H1 (cell line): ENCODE measurements around the gene BRD4. TPM values are rescaled to one million over a fixed set of nuclear protein-coding genes. Genes with fewer than 3 reads are reported as not detected.

Source experiments
- CTCF ChIA-PET: fragments of 300-600 bp; sonication (Branson Sonifier 250); formaldehyde crosslinking; loops from one replicate; lab custom pipeline; 2021; ENCODE audit not compliant: partially characterized antibody; lab: Charles Lee
- POLR2A ChIA-PET: fragments of 300-600 bp; sonication (Branson Sonifier 250); formaldehyde crosslinking; loops from one replicate; lab custom pipeline; 2021; ENCODE audit warnings: inconsistent platforms; ENCODE audit not compliant: partially characterized antibody; lab: Charles Lee
- DNase-seq, 2 experiments: peaks; one replicate each; pipeline versions ENCODE4 v3.0.0 to v3.0.0-alpha.2; 2010 to 2022; ENCODE audit warnings: low spot score in 2 of 2, low read depth in 1 of 2, mixed read lengths in 1 of 2
- FAIRE-seq: peaks from 2 replicates; lab custom pipeline; 2011; peaks lifted over from hg19 to GRCh38; lab: Jason Lieb, UNC
- H2AFZ ChIP-seq: 2 replicates; pipeline ENCODE4 v1.8.1; 2012; ENCODE audit warnings: low read length, inconsistent platforms
- H2AK5ac ChIP-seq: 2 replicates; pipeline ENCODE4 v1.6.1; 2013; ENCODE audit warnings: low read depth, low read length
- H2BK120ac ChIP-seq: replicated peaks from 2 replicates; pipeline ENCODE3; 2013; ENCODE audit warnings: low read depth, low read length, inconsistent platforms
- H2BK12ac ChIP-seq: 2 replicates; pipeline ENCODE4 v1.6.1; 2013; ENCODE audit warnings: low read depth, low read length
- H2BK15ac ChIP-seq: 2 replicates; pipeline ENCODE4 v1.6.1; 2013; ENCODE audit warnings: low read length
- H2BK20ac ChIP-seq: 2 replicates; pipeline ENCODE4 v1.6.1; 2013; ENCODE audit warnings: low read length
- H2BK5ac ChIP-seq: 2 replicates; pipeline ENCODE4 v1.6.1; 2013; ENCODE audit warnings: low read depth, low read length
- H3K14ac ChIP-seq: 2 replicates; pipeline ENCODE4 v1.6.1; 2013; ENCODE audit warnings: inconsistent platforms; ENCODE audit not compliant: insufficient read length
- H3K18ac ChIP-seq: 2 replicates; pipeline ENCODE4 v1.6.1; 2013; ENCODE audit warnings: low read length; ENCODE audit errors: extremely low read depth
- H3K23ac ChIP-seq: 2 replicates; pipeline ENCODE4 v1.6.1; 2013; ENCODE audit warnings: inconsistent platforms; ENCODE audit not compliant: insufficient read length
- H3K23me2 ChIP-seq: 2 replicates; pipeline ENCODE4 v1.6.1; 2013; ENCODE audit warnings: low read depth, low read length
- H3K27ac ChIP-seq: 2 replicates; pipeline ENCODE4 v1.6.1; 2011; ENCODE audit warnings: low read depth, low read length, inconsistent platforms
- H3K27me3 ChIP-seq, 4 experiments: replicated peaks in 1 of 4; 1 replicate in 1 of 4; 2 replicates in 3 of 4; pipeline versions ENCODE4 v1.6.1 to v1.8.1; 2011 to 2013; ENCODE audit warnings: low read length in 3 of 4, mild to moderate bottlenecking in 3 of 4, inconsistent platforms in 2 of 4, mixed read lengths in 2 of 4, moderate library complexity in 1 of 4; ENCODE audit not compliant: control insufficient read depth in 3 of 4, insufficient read depth in 3 of 4; ENCODE audit errors: extremely low read depth in 1 of 4
- H3K36me3 ChIP-seq, 4 experiments: 2 replicates each; pipeline versions ENCODE4 v1.6.1 to v1.8.1; 2011 to 2013; ENCODE audit warnings: mild to moderate bottlenecking in 4 of 4, low read length in 3 of 4, moderate library complexity in 2 of 4, control low read depth in 1 of 4, inconsistent platforms in 1 of 4; ENCODE audit not compliant: insufficient read depth in 4 of 4, control insufficient read depth in 2 of 4
- H3K4ac ChIP-seq: replicated peaks from 2 replicates; pipeline ENCODE3; 2013; ENCODE audit warnings: low read length, low read depth, mixed read lengths, inconsistent platforms; ENCODE audit not compliant: insufficient read length
- H3K4me1 ChIP-seq, 4 experiments: replicated peaks in 1 of 4; 1 replicate in 1 of 4; 2 replicates in 3 of 4; pipeline versions ENCODE4 v1.6.1 to v1.8.1; 2011 to 2013; ENCODE audit warnings: low read length in 3 of 4, inconsistent platforms in 2 of 4, mixed read lengths in 1 of 4; ENCODE audit not compliant: insufficient read depth in 4 of 4, control insufficient read depth in 3 of 4
- H3K4me2 ChIP-seq, 2 experiments: 2 replicates each; pipeline versions ENCODE4 v1.6.1 to v1.8.1; 2011 to 2013; ENCODE audit warnings: low read depth in 2 of 2, low read length in 2 of 2, control low read depth in 1 of 2, inconsistent platforms in 1 of 2, mild to moderate bottlenecking in 1 of 2; ENCODE audit not compliant: insufficient read depth in 1 of 2
- H3K4me3 ChIP-seq, 4 experiments: fragments of 200-600, 300-600 bp in 1 of 4; sonication (generic), shearing (Covaris generic), sonication (Bioruptor Twin) in 1 of 4; 2 replicates each; pipeline versions ENCODE4 v1.5.1 to v1.8.1; 2011 to 2016; ENCODE audit warnings: low read length in 4 of 4, low read depth in 3 of 4, control low read depth in 2 of 4, inconsistent platforms in 2 of 4, mild to moderate bottlenecking in 2 of 4, mixed read lengths in 1 of 4, moderate library complexity in 1 of 4; ENCODE audit not compliant: insufficient read depth in 2 of 4; ENCODE audit errors: extremely low read depth in 1 of 4
- H3K56ac ChIP-seq: replicated peaks from 2 replicates; pipeline ENCODE3; 2013; ENCODE audit warnings: low read depth, mild to moderate bottlenecking, mixed read lengths, low read length, inconsistent platforms; ENCODE audit not compliant: insufficient read length
- H3K79me1 ChIP-seq: 2 replicates; pipeline ENCODE4 v1.6.1; 2013; ENCODE audit warnings: low read depth, low read length, control low read depth
- H3K79me2 ChIP-seq, 2 experiments: 2 replicates each; pipeline versions ENCODE4 v1.6.1 to v1.8.1; 2012 to 2013; ENCODE audit warnings: low read length in 2 of 2, mild to moderate bottlenecking in 2 of 2, inconsistent platforms in 1 of 2; ENCODE audit not compliant: insufficient read depth in 2 of 2, control insufficient read depth in 1 of 2
- H3K9ac ChIP-seq, 4 experiments: replicated peaks in 1 of 4; 1 replicate in 1 of 4; 2 replicates in 3 of 4; pipeline versions ENCODE4 v1.6.1 to v1.8.1; 2011 to 2013; ENCODE audit warnings: low read depth in 3 of 4, low read length in 3 of 4, control low read depth in 2 of 4, mild to moderate bottlenecking in 2 of 4, moderate library complexity in 2 of 4, inconsistent platforms in 1 of 4; ENCODE audit errors: extremely low read depth in 1 of 4
- H3K9me3 ChIP-seq, 2 experiments: 2 replicates each; pipeline versions ENCODE4 v1.6.1 to v1.8.1; 2012 to 2013; ENCODE audit warnings: mild to moderate bottlenecking in 2 of 2, moderate library complexity in 2 of 2, control low read depth in 1 of 2, inconsistent platforms in 1 of 2, low read depth in 1 of 2, low read length in 1 of 2, mixed read lengths in 1 of 2; ENCODE audit not compliant: insufficient read depth in 2 of 2
- H4K20me1 ChIP-seq, 2 experiments: replicated peaks in 1 of 2; 2 replicates each; pipeline versions ENCODE3 to v1.8.1; 2011 to 2013; ENCODE audit warnings: inconsistent platforms in 2 of 2, low read length in 2 of 2, mild to moderate bottlenecking in 1 of 2; ENCODE audit not compliant: insufficient read depth in 2 of 2, control insufficient read depth in 1 of 2
- H4K5ac ChIP-seq: 2 replicates; pipeline ENCODE4 v1.6.1; 2013; ENCODE audit warnings: low read length, low read depth, mixed read lengths, inconsistent platforms; ENCODE audit not compliant: insufficient read length
- H4K8ac ChIP-seq: 2 replicates; pipeline ENCODE4 v1.8.0; 2013; ENCODE audit warnings: mild to moderate bottlenecking, moderate library complexity, low read length, inconsistent platforms; ENCODE audit not compliant: insufficient read depth; ENCODE audit errors: extremely low read depth
- H4K91ac ChIP-seq: replicated peaks from 2 replicates; pipeline ENCODE3; 2013; ENCODE audit warnings: low read length, mixed read lengths, inconsistent platforms; ENCODE audit not compliant: insufficient read length
- CHD1 ChIP-seq: IDR thresholded peaks from 2 replicates; pipeline ENCODE4 v1.6.1; 2012; ENCODE audit warnings: low read depth, low read length, improper control_type of control experiment
- HDAC6 ChIP-seq: IDR thresholded peaks from one replicate; pipeline ENCODE4 v1.7.1; 2012; ENCODE audit warnings: low read depth, mild to moderate bottlenecking, inconsistent platforms, low read length, moderate library complexity
- POLR2AphosphoS5 ChIP-seq: IDR thresholded peaks from 2 replicates; pipeline ENCODE4 v1.6.1; 2011; ENCODE audit warnings: low read depth, low read length
- RFX5 ChIP-seq: IDR thresholded peaks from 2 replicates; pipeline ENCODE4 v1.6.1; 2011; ENCODE audit warnings: low read depth, low read length, improper control_type of control experiment, borderline replicate concordance
- SAP30 ChIP-seq: fragments of 300-600 bp; sonication (generic); IDR thresholded peaks from 2 replicates; pipeline ENCODE4 v1.7.1; 2012; ENCODE audit warnings: low read length, moderate library complexity, mild to moderate bottlenecking, inconsistent platforms; ENCODE audit not compliant: insufficient read depth, insufficient replicate concordance
- SUZ12 ChIP-seq: fragments of 200-600 bp; sonication (generic); IDR thresholded peaks from 2 replicates; pipeline ENCODE4 v1.6.1; 2012; ENCODE audit warnings: mild to moderate bottlenecking, inconsistent platforms, low read length, moderate library complexity, mixed read lengths
- WGBS, 2 experiments: shearing (Covaris generic) in 1 of 2; methylation state at CpG; one replicate each; pipeline versions ENCODE4 v1.1.6 to v1.1.7; 2013 to 2015; ENCODE audit warnings: low lambda C conversion rate in 2 of 2, mixed read lengths in 2 of 2, inconsistent platforms in 1 of 2, low coverage in 1 of 2, missing lambda C conversion rate in 1 of 2; ENCODE audit not compliant: insufficient replicate concordance in 2 of 2, insufficient coverage in 1 of 2, insufficient read length in 1 of 2; ENCODE audit errors: extremely low coverage in 1 of 2, missing lambda C conversion rate in 1 of 2; 5-methylcytosine and 5-hydroxymethylcytosine counted together
- polyA plus RNA-seq, 7 experiments: library from polyadenylated mRNA; depleted of rRNA in 3 of 7; stranded (reverse) in 5 of 7; unstranded in 2 of 7; fragments of >200 nt in 5 of 7; fragments of 200-250 nt in 2 of 7; gene quantifications; 1 replicate in 5 of 7; 2 replicates in 1 of 7; 4 replicates in 1 of 7; pipeline versions ENCODE4 v1.2.1 to v1.2.3, GENCODE V29; 2011 to 2013; ENCODE audit warnings: missing spikeins in 2 of 7, mixed read lengths in 2 of 7
- total RNA-seq: library from RNA; stranded (reverse); fragmentation: NEBNext Ultra II Directional; extraction: Animal tissue kit (Norgen Biotek cat#: 25700); gene quantifications from 2 replicates; pipeline ENCODE4 v1.2.1, GENCODE V29; 2021
- TF ChIP-seq, protein P1 (sequence below), 3 experiments: IDR thresholded peaks; 1 replicate in 2 of 3; 2 replicates in 1 of 3; pipeline versions ENCODE4 v1.5.1 to v1.6.1; 2011; ENCODE audit warnings: low read length in 3 of 3, mild to moderate bottlenecking in 3 of 3, inconsistent platforms in 2 of 3, low read depth in 1 of 3, moderate library complexity in 1 of 3; ENCODE audit not compliant: insufficient read depth in 1 of 3; ENCODE audit errors: control extremely low read depth in 1 of 3
- TF ChIP-seq, protein P2 (sequence below): IDR thresholded peaks from 2 replicates; pipeline ENCODE4 v1.6.1; 2011; ENCODE audit warnings: low read depth, mild to moderate bottlenecking, low read length; ENCODE audit not compliant: insufficient read depth

Gene BRD4
- total and polyA plus RNA-seq, 2 of the 8 experiments (the other 6 are each of a cell fraction or from before 2014, with no cell fraction given), result 14.1 to 146 TPM

DNA sequence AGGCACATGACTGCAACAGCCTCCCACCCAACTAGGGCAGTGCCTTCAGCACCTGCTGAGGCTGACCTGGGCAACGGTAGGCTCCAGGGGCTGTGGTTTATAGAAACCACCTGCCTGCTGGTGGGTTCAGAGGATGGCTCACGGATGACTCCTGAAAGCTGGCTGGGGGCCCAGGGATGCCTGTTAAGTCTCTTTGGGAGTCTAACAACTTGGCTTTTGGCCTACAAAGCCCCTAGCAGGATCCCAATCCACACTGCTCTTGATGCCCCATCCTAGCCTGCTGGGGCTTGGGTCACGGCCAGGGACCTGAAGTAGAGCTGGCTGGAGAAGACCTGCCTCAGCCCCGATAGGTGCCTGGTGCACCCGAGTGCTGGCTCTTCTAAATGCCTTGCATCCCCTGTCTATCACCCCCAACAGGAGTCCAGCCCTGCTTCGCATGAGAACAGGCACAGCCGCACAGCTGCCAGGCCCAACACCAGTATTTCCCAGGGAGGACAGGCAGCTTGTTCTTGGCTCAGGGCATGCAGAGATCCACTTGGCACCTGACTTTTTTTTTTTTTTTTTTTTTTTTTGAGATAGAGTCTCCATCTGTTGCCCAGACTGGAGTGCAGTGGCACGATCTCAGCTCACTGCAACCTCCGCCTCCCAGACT is 91.0 kb downstream of the BRD4 start:
- Histone ChIP-seq H3K36me3 (peaks cover 30 to 56% (median 49%) of the 10 kb centered on the region in 4 experiments), H4K20me1 (peaks cover 13 to 25% of the 10 kb centered on the region in 2 experiments)
- POLR2A ChIA-PET, result interaction anchor here (1.2 to 1.5 kb wide), 3 partner anchors 14 to 178 kb away, joined by 3 to 6 read pairs (median 5); partner anchors contain the start of gene AKAP8L

More for the DNA sequence above, 91.0 kb downstream of the BRD4 start:
- FAIRE-seq (no peak), DNase-seq (no peak)
- no peaks in the 10 kb centered on the region for H3K9me3 ChIP-seq
- no peak overlapping the region for H2BK5ac ChIP-seq
- H3K27me3 ChIP-seq, result no peaks in the 10 kb centered on the region
- no peak overlapping the region for H3K9ac ChIP-seq
- H4K91ac ChIP-seq, result no peak overlapping the region
- no peak overlapping the region for H3K27ac ChIP-seq
- H2BK15ac ChIP-seq, result no peak overlapping the region
- no peak overlapping the region for H2AK5ac ChIP-seq
- no peak overlapping the region for H3K14ac ChIP-seq
- no peak overlapping the region for H2AFZ ChIP-seq
- CTCF ChIA-PET, result interaction anchor here (0.6 to 8.9 kb wide), 4 partner anchors 10 to 65 kb away, joined by 3 to 81 read pairs (median 10); partner anchors contain the start of gene EPHX3
- H2BK12ac ChIP-seq, result no peak overlapping the region
- no peak overlapping the region for H2BK20ac ChIP-seq
- no peak for TF ChIP-seq HDAC6
- no peak for TF ChIP-seq RFX5
- TF ChIP-seq, protein P1, sequence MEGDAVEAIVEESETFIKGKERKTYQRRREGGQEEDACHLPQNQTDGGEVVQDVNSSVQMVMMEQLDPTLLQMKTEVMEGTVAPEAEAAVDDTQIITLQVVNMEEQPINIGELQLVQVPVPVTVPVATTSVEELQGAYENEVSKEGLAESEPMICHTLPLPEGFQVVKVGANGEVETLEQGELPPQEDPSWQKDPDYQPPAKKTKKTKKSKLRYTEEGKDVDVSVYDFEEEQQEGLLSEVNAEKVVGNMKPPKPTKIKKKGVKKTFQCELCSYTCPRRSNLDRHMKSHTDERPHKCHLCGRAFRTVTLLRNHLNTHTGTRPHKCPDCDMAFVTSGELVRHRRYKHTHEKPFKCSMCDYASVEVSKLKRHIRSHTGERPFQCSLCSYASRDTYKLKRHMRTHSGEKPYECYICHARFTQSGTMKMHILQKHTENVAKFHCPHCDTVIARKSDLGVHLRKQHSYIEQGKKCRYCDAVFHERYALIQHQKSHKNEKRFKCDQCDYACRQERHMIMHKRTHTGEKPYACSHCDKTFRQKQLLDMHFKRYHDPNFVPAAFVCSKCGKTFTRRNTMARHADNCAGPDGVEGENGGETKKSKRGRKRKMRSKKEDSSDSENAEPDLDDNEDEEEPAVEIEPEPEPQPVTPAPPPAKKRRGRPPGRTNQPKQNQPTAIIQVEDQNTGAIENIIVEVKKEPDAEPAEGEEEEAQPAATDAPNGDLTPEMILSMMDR (IDR thresholded peaks at IDR 0.05; ENCODE audit: control extremely low read depth in 1 of 3, insufficient read depth in 1 of 3, low read depth in 1 of 3, low read length in 3 of 3), result no peak
- TF ChIP-seq, protein P2, sequence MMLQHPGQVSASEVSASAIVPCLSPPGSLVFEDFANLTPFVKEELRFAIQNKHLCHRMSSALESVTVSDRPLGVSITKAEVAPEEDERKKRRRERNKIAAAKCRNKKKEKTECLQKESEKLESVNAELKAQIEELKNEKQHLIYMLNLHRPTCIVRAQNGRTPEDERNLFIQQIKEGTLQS, result no peak
- no peak for TF ChIP-seq CHD1
- no peak for TF ChIP-seq SUZ12
- no peak for TF ChIP-seq POLR2AphosphoS5
- no peak for TF ChIP-seq SAP30
- H3K23ac ChIP-seq, result no peak overlapping the region
- H3K4me3 ChIP-seq, result no peak overlapping the region
- H4K8ac ChIP-seq, result no peak overlapping the region
- H3K4me2 ChIP-seq, result no peak overlapping the region
- no peak overlapping the region for H3K56ac ChIP-seq
- no peaks in the 10 kb centered on the region for H3K79me2 ChIP-seq
- no peaks in the 10 kb centered on the region for H3K4me1 ChIP-seq
- H3K23me2 ChIP-seq, result no peaks in the 10 kb centered on the region
- H3K4ac ChIP-seq, result no peak overlapping the region
- peaks cover 10% of the 10 kb centered on the region for H3K79me1 ChIP-seq
- H4K5ac ChIP-seq, result no peak overlapping the region
- H3K18ac ChIP-seq, result no peak overlapping the region
- 90% methylated on average over 9 of the region's 9 CpGs; no CpG with 5 or more reads in 1 of the 2 experiments for WGBS, 2 experiments
- H2BK120ac ChIP-seq, result no peak overlapping the region
